BE2C (cell line): ENCODE results near the gene C3orf18.

Experiments
- DNase-seq: peaks from one replicate; pipeline ENCODE4 v3.0.0-alpha.2; 2020
- H3K27me3 ChIP-seq: fragments of 250-450 bp; sonication (Bioruptor Pico); 2 replicates; pipeline ENCODE4 v1.5.1; 2020; ENCODE audit warnings: mild to moderate bottlenecking
- H3K36me3 ChIP-seq: fragments of 250-450 bp; sonication (Bioruptor Pico); 2 replicates; pipeline ENCODE4 v1.5.1; 2020; ENCODE audit warnings: mild to moderate bottlenecking
- H3K4me1 ChIP-seq: fragments of 250-450 bp; sonication (Bioruptor Pico); 2 replicates; pipeline ENCODE4 v1.5.1; 2020
- H3K4me3 ChIP-seq: 2 replicates; pipeline ENCODE4 v1.5.1; 2011; ENCODE audit warnings: low read depth, low read length
- H3K9me3 ChIP-seq: fragments of 250-450 bp; sonication (Bioruptor Pico); 2 replicates; pipeline ENCODE4 v1.5.1; 2020
- CTCF ChIP-seq: IDR thresholded peaks from 2 replicates; pipeline ENCODE4 v1.5.1; 2012; ENCODE audit warnings: mild to moderate bottlenecking, low read depth, low read length

C3orf18 gene

GRCh38 chr3:50604628-50605588, 37.4 kb upstream of the C3orf18 start:
- TF ChIP-seq CTCF, result no peak
- DNase-seq, result no peak
- H3K27me3 ChIP-seq, result no peaks in the 10 kb centered on the region
- no peaks in the 10 kb centered on the region for H3K36me3 ChIP-seq
- no peaks in the 10 kb centered on the region for H3K9me3 ChIP-seq
- H3K4me3 ChIP-seq, result no peak overlapping the region
- H3K4me1 ChIP-seq, result peaks cover 18% of the 10 kb centered on the region

- DNase-seq, result no peak
- H3K4me1 ChIP-seq, result peaks cover 18% of the 10 kb centered on the region
- H3K4me3 ChIP-seq, result no peak overlapping the region
- no peak for TF ChIP-seq CTCF
- no peaks in the 10 kb centered on the region for H3K27me3 ChIP-seq
- H3K36me3 ChIP-seq, result no peaks in the 10 kb centered on the region
- H3K9me3 ChIP-seq, result no peaks in the 10 kb centered on the region
Observed at GRCh38 chr3:50604110-50604621, 36.6 kb upstream of the C3orf18 start.

GRCh38 chr3:50603261-50604109, 35.9 kb upstream of the C3orf18 start:
- TF ChIP-seq CTCF, result no peak
- Histone ChIP-seq H3K9me3 (no peaks in the 10 kb centered on the region), H3K4me3 (no peak overlapping the region), H3K36me3 (no peaks in the 10 kb centered on the region), H3K27me3 (no peaks in the 10 kb centered on the region), H3K4me1 (peaks cover 18% of the 10 kb centered on the region)
- DNase-seq, result no peak

- Histone ChIP-seq H3K27me3 (no peaks in the 10 kb centered on the region), H3K4me3 (no peak overlapping the region), H3K4me1 (peaks cover 18% of the 10 kb centered on the region), H3K36me3 (no peaks in the 10 kb centered on the region), H3K9me3 (no peaks in the 10 kb centered on the region)
- no peak for TF ChIP-seq CTCF
- no peak for DNase-seq
Observed at GRCh38 chr3:50602595-50603191, 35.1 kb upstream of the C3orf18 start.

- no peak for TF ChIP-seq CTCF
- Histone ChIP-seq H3K4me3 (no peak overlapping the region), H3K9me3 (no peaks in the 10 kb centered on the region), H3K36me3 (no peaks in the 10 kb centered on the region), H3K4me1 (peaks cover 18% of the 10 kb centered on the region), H3K27me3 (no peaks in the 10 kb centered on the region)
- peak; percentile 82 for DNase-seq
Observed at GRCh38 chr3:50600841-50601591, 33.5 kb upstream of the C3orf18 start.
